HEK293 (cell line): ENCODE data around the gene KRTAP13-2.

Experiments
- CTCF ChIA-PET: fragments of 350-600 bp; formaldehyde crosslinking; extraction: SDS; loops from one replicate; lab custom pipeline; 2021; ENCODE audit warnings: antibody characterized with exemption; lab: Yijun Ruan, JAX
- POLR2A ChIA-PET: fragments of 300-600 bp; formaldehyde crosslinking; extraction: SDS; loops from one replicate; lab custom pipeline; 2020; ENCODE audit warnings: antibody characterized with exemption, inconsistent platforms; lab: Yijun Ruan, JAX
- H3K27ac ChIP-seq: fragments of 200-500 bp; sonication (Bioruptor generic); 2 replicates; pipeline ENCODE4 v1.5.1; 2014; ENCODE audit warnings: low read depth, low read length, control low read depth, inconsistent platforms; ENCODE audit errors: extremely low read depth
- H3K36me3 ChIP-seq, 2 experiments: fragments of 200-500 bp in 1 of 2; sonication (Bioruptor generic) in 1 of 2; 1 replicate in 1 of 2; 2 replicates in 1 of 2; pipeline ENCODE4 v1.5.1; 2014 to 2017; ENCODE audit warnings: inconsistent platforms in 2 of 2, low read length in 2 of 2; ENCODE audit not compliant: control insufficient read depth in 2 of 2, insufficient read depth in 1 of 2
- H3K4me1 ChIP-seq: fragments of 200-500 bp; sonication (Bioruptor generic); 2 replicates; pipeline ENCODE4 v1.5.1; 2014; ENCODE audit warnings: mild to moderate bottlenecking, low read length, inconsistent platforms; ENCODE audit not compliant: control insufficient read depth, insufficient read depth
- H3K4me3 ChIP-seq: 2 replicates; pipeline ENCODE4 v1.5.1; 2011; ENCODE audit warnings: low read depth, mild to moderate bottlenecking, control low read depth, low read length, moderate library complexity
- H3K9me3 ChIP-seq: fragments of 200-500 bp; sonication (Bioruptor generic); 2 replicates; pipeline ENCODE4 v1.5.1; 2014; ENCODE audit warnings: low read depth, low read length, inconsistent platforms; ENCODE audit not compliant: control insufficient read depth, insufficient read depth
- BCL11B ChIP-seq: fragments of 450-650 bp; formaldehyde crosslinking; IDR thresholded peaks from 2 replicates; pipeline ENCODE4 v1.5.1; 2016; ENCODE audit warnings: low read depth, missing biosample characterization, missing genetic modification characterization
- IKZF3 ChIP-seq: fragments of 450-650 bp; IDR thresholded peaks from 2 replicates; pipeline ENCODE4 v1.5.0; 2018; ENCODE audit warnings: missing biosample characterization, mild to moderate bottlenecking, missing genetic modification characterization, moderate library complexity
- MEIS1 ChIP-seq: sonication (generic); formaldehyde crosslinking; IDR thresholded peaks from 2 replicates; pipeline ENCODE4 v1.8.1; 2022; ENCODE audit warnings: missing genetic modification reagents, mild to moderate bottlenecking, borderline replicate concordance
- ZBTB21 ChIP-seq: fragments of 450-650 bp; formaldehyde crosslinking; IDR thresholded peaks from 2 replicates; pipeline ENCODE4 v1.5.1; 2017; ENCODE audit warnings: missing biosample characterization, missing genetic modification characterization
- ZEB2 ChIP-seq: fragments of 450-650 bp; formaldehyde crosslinking; IDR thresholded peaks from 2 replicates; pipeline ENCODE4 v1.5.1; 2016; ENCODE audit warnings: missing biosample characterization, missing genetic modification characterization
- ZFP41 ChIP-seq: fragments of 450-650 bp; formaldehyde crosslinking; IDR thresholded peaks from 2 replicates; pipeline ENCODE4 v1.5.1; 2016; ENCODE audit warnings: missing biosample characterization, missing genetic modification characterization, borderline replicate concordance
- ZIC2 ChIP-seq: fragments of 450-650 bp; formaldehyde crosslinking; IDR thresholded peaks from 2 replicates; pipeline ENCODE4 v1.5.1; 2016; ENCODE audit warnings: missing biosample characterization, missing genetic modification characterization
- ZNF157 ChIP-seq: fragments of 450-650 bp; formaldehyde crosslinking; IDR thresholded peaks from 2 replicates; pipeline ENCODE4 v1.5.1; 2016; ENCODE audit warnings: missing biosample characterization, missing genetic modification characterization
- ZNF350 ChIP-seq: fragments of 450-650 bp; formaldehyde crosslinking; IDR thresholded peaks from 2 replicates; pipeline ENCODE4 v1.5.0; 2017; ENCODE audit warnings: missing biosample characterization, mild to moderate bottlenecking, missing genetic modification characterization
- ZNF629 ChIP-seq: fragments of 450-650 bp; formaldehyde crosslinking; IDR thresholded peaks from 2 replicates; pipeline ENCODE4 v1.5.1; 2017; ENCODE audit warnings: missing biosample characterization, missing genetic modification characterization
- ZNF747 ChIP-seq: fragments of 450-650 bp; formaldehyde crosslinking; IDR thresholded peaks from 2 replicates; pipeline ENCODE4 v1.5.1; 2016; ENCODE audit warnings: missing biosample characterization, missing genetic modification characterization
- ZNF776 ChIP-seq: fragments of 450-650 bp; formaldehyde crosslinking; IDR thresholded peaks from 2 replicates; pipeline ENCODE4 v1.5.0; 2017; ENCODE audit warnings: missing biosample characterization, missing genetic modification characterization, borderline replicate concordance
- ZNF837 ChIP-seq: fragments of 450-650 bp; formaldehyde crosslinking; IDR thresholded peaks from 2 replicates; pipeline ENCODE4 v1.5.1; 2016; ENCODE audit warnings: missing biosample characterization, missing genetic modification characterization
- ZSCAN30 ChIP-seq: fragments of 450-650 bp; IDR thresholded peaks from 2 replicates; pipeline ENCODE4 v1.5.1; 2018; ENCODE audit warnings: missing biosample characterization, mild to moderate bottlenecking, missing genetic modification characterization, moderate library complexity
- ZXDB ChIP-seq: fragments of 450-650 bp; formaldehyde crosslinking; IDR thresholded peaks from 2 replicates; pipeline ENCODE4 v1.5.1; 2016; ENCODE audit warnings: missing biosample characterization, missing genetic modification characterization
- TF ChIP-seq, protein P1 (sequence below): fragments of 450-650 bp; formaldehyde crosslinking; IDR thresholded peaks from 2 replicates; pipeline ENCODE4 v1.5.1; 2016; ENCODE audit warnings: missing biosample characterization, missing genetic modification characterization
- TF ChIP-seq, protein P2 (sequence below): fragments of 450-650 bp; formaldehyde crosslinking; IDR thresholded peaks from 2 replicates; pipeline ENCODE4 v1.5.1; 2016; ENCODE audit warnings: missing biosample characterization, missing genetic modification characterization
- TF ChIP-seq, protein P3 (sequence below): fragments of 450-650 bp; formaldehyde crosslinking; IDR thresholded peaks from 2 replicates; pipeline ENCODE4; 2016; ENCODE audit warnings: missing biosample characterization, missing genetic modification characterization
- TF ChIP-seq, protein P4 (sequence below): fragments of 450-650 bp; formaldehyde crosslinking; IDR thresholded peaks from 2 replicates; pipeline ENCODE4 v1.5.1; 2016; ENCODE audit warnings: missing biosample characterization, missing genetic modification characterization
- TF ChIP-seq, protein P5 (sequence below): fragments of 450-650 bp; formaldehyde crosslinking; IDR thresholded peaks from 2 replicates; pipeline ENCODE4 v1.5.1; 2017; ENCODE audit warnings: missing biosample characterization, missing genetic modification characterization
- TF ChIP-seq, protein P6 (sequence below): fragments of 450-650 bp; formaldehyde crosslinking; IDR thresholded peaks from 2 replicates; pipeline ENCODE4 v1.5.1; 2016; ENCODE audit warnings: missing biosample characterization, missing genetic modification characterization

Gene KRTAP13-2

DNA sequence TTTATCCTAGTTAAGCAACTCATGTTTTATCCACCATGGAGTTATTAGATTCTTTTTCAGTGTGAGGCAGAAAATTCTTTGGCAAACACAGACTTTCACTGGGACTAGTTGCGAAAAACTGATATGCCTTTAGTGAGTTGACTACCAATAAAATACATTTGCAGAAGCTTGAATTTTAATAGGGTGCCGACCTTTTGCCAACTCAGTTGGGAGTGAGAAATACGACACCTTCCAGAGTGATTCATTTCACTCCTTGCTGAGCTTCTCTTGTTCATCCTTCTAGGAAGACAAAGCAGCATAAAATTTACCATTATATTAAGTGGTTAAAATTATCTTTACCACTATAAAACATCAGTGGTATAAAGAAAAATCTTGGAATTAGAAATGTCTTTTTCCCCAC is 22.5 kb downstream of the KRTAP13-2 start (continued):
- TF ChIP-seq, protein P1, sequence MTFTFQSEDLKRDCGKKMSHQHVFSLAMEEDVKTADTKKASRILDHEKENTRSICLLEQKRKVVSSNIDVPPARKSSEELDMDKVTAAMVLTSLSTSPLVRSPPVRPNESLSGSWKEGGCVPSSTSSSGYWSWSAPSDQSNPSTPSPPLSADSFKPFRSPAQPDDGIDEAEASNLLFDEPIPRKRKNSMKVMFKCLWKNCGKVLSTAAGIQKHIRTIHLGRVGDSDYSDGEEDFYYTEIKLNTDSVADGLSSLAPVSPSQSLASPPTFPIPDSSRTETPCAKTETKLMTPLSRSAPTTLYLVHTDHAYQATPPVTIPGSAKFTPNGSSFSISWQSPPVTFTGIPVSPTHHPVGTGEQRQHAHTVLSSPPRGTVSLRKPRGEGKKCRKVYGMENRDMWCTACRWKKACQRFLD (tag by site-specific recombination): no peak
- TF ChIP-seq, protein P2, sequence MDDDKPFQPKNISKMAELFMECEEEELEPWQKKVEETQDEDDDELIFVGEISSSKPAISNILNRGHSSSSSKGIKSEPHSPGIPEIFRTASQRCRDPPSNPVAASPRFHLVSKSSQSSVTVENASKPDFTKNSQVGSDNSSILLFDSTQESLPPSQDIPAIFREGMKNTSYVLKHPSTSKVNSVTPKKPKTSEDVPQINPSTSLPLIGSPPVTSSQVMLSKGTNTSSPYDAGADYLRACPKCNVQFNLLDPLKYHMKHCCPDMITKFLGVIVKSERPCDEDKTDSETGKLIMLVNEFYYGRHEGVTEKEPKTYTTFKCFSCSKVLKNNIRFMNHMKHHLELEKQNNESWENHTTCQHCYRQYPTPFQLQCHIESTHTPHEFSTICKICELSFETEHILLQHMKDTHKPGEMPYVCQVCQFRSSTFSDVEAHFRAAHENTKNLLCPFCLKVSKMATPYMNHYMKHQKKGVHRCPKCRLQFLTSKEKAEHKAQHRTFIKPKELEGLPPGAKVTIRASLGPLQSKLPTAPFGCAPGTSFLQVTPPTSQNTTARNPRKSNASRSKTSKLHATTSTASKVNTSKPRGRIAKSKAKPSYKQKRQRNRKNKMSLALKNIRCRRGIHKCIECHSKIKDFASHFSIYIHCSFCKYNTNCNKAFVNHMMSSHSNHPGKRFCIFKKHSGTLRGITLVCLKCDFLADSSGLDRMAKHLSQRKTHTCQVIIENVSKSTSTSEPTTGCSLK: no peak
- TF ChIP-seq ZNF350 (tag by site-specific recombination) (no peak), ZSCAN30 (tag by site-specific recombination) (no peak), ZBTB21 (tag by site-specific recombination) (no peak), ZFP41 (no peak)

DNA sequence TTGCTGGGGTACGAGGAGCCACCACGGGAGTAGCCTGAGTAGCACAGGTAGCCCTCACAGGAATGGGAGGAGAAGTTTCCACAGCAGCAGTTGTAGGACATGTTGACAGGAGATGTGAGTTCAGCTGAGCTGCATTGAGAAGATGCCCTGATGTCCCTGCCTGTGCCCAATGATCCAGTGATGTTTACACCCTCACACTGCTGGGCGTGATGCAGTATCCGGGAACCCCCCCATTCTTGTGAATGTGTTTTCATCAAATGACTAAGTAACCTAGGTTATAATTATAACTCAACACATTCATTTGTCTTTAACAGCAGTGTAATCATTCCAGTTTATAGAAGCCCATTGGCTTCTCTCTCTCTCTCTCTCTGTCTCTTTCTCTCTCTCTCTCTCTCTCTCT is 23.6 kb downstream of the KRTAP13-2 start, which contains the start of gene KRTAP23-1:
KRTAP23-1 (minus strand) TSS at position 101 of the 400 bp plus-strand sequence; CDS start at position 101, 0 bp downstream.
- POLR2A ChIA-PET: no interaction called here

More for the DNA sequence above, 23.6 kb downstream of the KRTAP13-2 start, which contains the start of gene KRTAP23-1:
- TF ChIP-seq, protein P3, sequence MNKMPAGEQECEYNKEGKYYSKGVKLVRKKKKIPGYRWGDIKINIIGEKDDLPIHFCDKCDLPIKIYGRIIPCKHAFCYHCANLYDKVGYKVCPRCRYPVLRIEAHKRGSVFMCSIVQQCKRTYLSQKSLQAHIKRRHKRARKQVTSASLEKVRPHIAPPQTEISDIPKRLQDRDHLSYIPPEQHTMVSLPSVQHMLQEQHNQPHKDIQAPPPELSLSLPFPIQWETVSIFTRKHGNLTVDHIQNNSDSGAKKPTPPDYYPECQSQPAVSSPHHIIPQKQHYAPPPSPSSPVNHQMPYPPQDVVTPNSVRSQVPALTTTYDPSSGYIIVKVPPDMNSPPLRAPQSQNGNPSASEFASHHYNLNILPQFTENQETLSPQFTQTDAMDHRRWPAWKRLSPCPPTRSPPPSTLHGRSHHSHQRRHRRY (tag by site-specific recombination): no peak
- no peak for TF ChIP-seq ZXDB (tag by site-specific recombination)
- no peak for TF ChIP-seq ZBTB21 (tag by site-specific recombination)
- no peak for TF ChIP-seq IKZF3 (tag by site-specific recombination)
- no peak for TF ChIP-seq MEIS1 (CRISPR knock-in tag)
- TF ChIP-seq ZNF776 (tag by site-specific recombination): no peak
- TF ChIP-seq, protein P4, sequence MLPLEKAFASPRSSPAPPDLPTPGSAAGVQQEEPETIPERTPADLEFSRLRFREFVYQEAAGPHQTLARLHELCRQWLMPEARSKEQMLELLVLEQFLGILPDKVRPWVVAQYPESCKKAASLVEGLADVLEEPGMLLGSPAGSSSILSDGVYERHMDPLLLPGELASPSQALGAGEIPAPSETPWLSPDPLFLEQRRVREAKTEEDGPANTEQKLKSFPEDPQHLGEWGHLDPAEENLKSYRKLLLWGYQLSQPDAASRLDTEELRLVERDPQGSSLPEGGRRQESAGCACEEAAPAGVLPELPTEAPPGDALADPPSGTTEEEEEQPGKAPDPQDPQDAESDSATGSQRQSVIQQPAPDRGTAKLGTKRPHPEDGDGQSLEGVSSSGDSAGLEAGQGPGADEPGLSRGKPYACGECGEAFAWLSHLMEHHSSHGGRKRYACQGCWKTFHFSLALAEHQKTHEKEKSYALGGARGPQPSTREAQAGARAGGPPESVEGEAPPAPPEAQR: no peak
- no peak for TF ChIP-seq ZEB2
- TF ChIP-seq, protein P5, sequence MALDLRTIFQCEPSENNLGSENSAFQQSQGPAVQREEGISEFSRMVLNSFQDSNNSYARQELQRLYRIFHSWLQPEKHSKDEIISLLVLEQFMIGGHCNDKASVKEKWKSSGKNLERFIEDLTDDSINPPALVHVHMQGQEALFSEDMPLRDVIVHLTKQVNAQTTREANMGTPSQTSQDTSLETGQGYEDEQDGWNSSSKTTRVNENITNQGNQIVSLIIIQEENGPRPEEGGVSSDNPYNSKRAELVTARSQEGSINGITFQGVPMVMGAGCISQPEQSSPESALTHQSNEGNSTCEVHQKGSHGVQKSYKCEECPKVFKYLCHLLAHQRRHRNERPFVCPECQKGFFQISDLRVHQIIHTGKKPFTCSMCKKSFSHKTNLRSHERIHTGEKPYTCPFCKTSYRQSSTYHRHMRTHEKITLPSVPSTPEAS (tag by site-specific recombination): no peak
- no peak for TF ChIP-seq BCL11B (tag by site-specific recombination)
- TF ChIP-seq ZNF157 (tag by site-specific recombination): no peak
- TF ChIP-seq ZNF629 (tag by site-specific recombination): no peak
- TF ChIP-seq, protein P6, sequence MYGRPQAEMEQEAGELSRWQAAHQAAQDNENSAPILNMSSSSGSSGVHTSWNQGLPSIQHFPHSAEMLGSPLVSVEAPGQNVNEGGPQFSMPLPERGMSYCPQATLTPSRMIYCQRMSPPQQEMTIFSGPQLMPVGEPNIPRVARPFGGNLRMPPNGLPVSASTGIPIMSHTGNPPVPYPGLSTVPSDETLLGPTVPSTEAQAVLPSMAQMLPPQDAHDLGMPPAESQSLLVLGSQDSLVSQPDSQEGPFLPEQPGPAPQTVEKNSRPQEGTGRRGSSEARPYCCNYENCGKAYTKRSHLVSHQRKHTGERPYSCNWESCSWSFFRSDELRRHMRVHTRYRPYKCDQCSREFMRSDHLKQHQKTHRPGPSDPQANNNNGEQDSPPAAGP (tag by site-specific recombination): no peak
- TF ChIP-seq ZNF747 (tag by site-specific recombination): no peak
- no peak for TF ChIP-seq ZNF837 (tag by site-specific recombination)
- TF ChIP-seq ZIC2 (tag by site-specific recombination): no peak
- TF ChIP-seq, all 188 proteins: peak for 0
- H3K4me3 ChIP-seq: no peak within 1 kb of the TSS
- CTCF ChIA-PET: interaction anchor here (1.7 kb wide), 1 partner anchor 69 kb away, joined by 5 read pairs; no protein-coding TSS in a partner anchor
- no peak within 1 kb of the TSS for H3K27ac ChIP-seq
- H3K36me3 ChIP-seq: no peaks in the 10 kb centered on the region
- H3K9me3 ChIP-seq: no peaks in the 10 kb centered on the region
- H3K4me1 ChIP-seq: 0 out of 2 replicates have a peak, but pooled peaks cover 2% of the 10 kb centered on the region
